HAP-1 (cell line): ENCODE measurements around the gene MAPRE2.
"Not testable (repeated sequence)": the region's sequence is repeated elsewhere in the genome, so short reads cannot be mapped to it uniquely, and the experiment has no call there.

Experiments
- DNase-seq, 2 experiments: peaks; one replicate each; pipeline ENCODE4 v3.0.0-alpha.2; 2016 to 2020; ENCODE audit warnings: low spot score in 2 of 2
- H3K27me3 ChIP-seq: fragments of 250-450 bp; sonication (Bioruptor Pico); 2 replicates; pipeline ENCODE4 v1.5.1; 2020; ENCODE audit warnings: low read depth, mild to moderate bottlenecking, moderate library complexity
- H3K36me3 ChIP-seq: fragments of 250-450 bp; sonication (Bioruptor Pico); replicated peaks from 2 replicates; pipeline ENCODE4 v1.5.1; 2020; ENCODE audit warnings: mild to moderate bottlenecking
- H3K4me1 ChIP-seq: fragments of 250-450 bp; sonication (Bioruptor Pico); 2 replicates; pipeline ENCODE4 v1.5.1; 2020; ENCODE audit warnings: mild to moderate bottlenecking
- H3K4me3 ChIP-seq: fragments of 250-450 bp; sonication (Bioruptor Pico); 2 replicates; pipeline ENCODE4 v1.5.1; 2020; ENCODE audit warnings: mild to moderate bottlenecking, moderate library complexity
- H3K9me3 ChIP-seq: fragments of 250-450 bp; sonication (Bioruptor Pico); 2 replicates; pipeline ENCODE4 v1.5.1; 2020; ENCODE audit warnings: mild to moderate bottlenecking, moderate library complexity
- in situ Hi-C: fragments of 300-500 bp; cut with MboI; formaldehyde crosslinking; loops from 3 replicates; pipeline ENCODE4 v1.14.3; 2020; ENCODE audit warnings: low sequenced_read_pairs, inconsistent platforms, mixed read lengths

MAPRE2 gene

DNA sequence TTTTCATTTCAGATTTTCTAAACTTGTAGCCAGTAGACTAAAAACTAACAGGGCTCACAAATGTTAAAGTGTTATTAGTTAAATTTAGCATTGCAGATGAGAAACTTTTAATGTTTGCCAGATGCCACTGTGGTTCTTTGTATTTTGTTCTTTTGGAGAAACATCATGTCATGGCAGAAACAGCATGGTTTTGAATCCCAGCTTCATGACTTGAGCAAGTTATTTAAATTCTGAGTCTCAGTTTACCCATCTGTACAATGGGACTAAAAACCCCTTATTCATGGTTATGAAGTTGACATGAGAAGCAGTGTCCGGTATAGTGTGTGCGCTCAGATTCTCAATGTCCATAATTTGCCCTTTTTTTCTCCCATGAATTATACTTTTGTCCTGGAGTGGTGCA, 56.5 kb downstream of the MAPRE2 start:
- Histone ChIP-seq H3K36me3 (no peaks in the 10 kb centered on the region; the same call in 1 of the 2 replicates), H3K27me3 (no peaks in the 10 kb centered on the region), H3K4me3 (no peak overlapping the region), H3K9me3 (no peaks in the 10 kb centered on the region), H3K4me1 (no peaks in the 10 kb centered on the region)
- no peak for DNase-seq
- in situ Hi-C loops, result no loop called here

DNA sequence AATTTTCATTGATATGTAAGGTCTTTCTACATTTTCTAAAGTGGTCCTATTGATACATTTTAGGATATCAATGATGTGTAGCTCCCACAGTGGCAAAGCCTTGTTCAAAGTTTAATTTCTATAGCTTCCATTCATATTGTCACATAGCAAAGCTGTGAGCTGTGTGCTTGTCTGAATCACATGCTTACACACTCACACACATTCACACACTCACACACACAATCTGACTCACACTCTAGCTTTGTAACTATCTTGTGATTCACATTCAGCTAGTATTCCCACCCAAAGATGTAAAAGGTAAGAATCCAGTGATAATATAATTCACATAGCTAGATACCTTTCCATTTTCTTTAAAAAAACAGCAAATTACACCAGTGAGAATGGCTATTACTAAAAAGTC, 58.7 kb downstream of the MAPRE2 start:
- no peaks in the 10 kb centered on the region; the same call in 1 of the 2 replicates for H3K36me3 ChIP-seq
- in situ Hi-C loops, result no loop called here
- H3K4me1 ChIP-seq, result no peaks in the 10 kb centered on the region
- no peaks in the 10 kb centered on the region for H3K9me3 ChIP-seq
- DNase-seq, result no peak
- H3K4me3 ChIP-seq, result no peak overlapping the region
- no peaks in the 10 kb centered on the region for H3K27me3 ChIP-seq

DNA sequence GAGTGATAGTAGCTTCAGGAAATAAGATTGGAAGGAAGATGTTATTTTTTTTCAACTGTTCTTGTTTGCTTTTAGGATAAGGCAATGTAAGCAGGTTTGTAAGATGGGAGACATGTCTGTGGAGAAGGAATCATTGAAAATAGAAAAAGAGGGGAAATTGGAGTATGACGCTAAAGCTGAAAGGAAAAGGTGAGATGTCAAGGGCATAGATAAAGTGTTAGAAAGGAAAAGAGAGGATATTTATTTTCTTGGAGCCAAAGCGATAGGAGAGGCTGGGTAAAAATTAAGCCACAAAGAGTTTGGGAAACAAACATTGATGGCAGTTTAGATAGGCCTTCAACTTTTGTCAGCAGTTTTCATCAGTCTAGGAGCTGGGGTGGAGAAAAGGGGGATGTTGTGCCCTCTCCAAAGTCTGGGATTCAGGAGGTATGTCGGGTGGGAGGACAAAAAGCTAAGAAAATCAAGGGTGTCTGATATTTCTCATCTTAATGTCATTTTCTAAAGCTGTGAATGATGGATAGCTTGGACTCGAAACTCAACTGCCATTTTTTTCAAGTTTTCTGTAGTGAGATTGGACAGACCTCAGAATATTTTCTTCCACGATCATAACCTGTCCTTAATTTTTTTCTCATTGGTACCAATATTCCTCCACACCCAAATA, 63.3 kb downstream of the MAPRE2 start:
- Histone ChIP-seq H3K4me1 (no peaks in the 10 kb centered on the region), H3K36me3 (no peaks in the 10 kb centered on the region; the same call in 1 of the 2 replicates), H3K27me3 (no peaks in the 10 kb centered on the region), H3K9me3 (no peaks in the 10 kb centered on the region), H3K4me3 (no peak overlapping the region)
- DNase-seq, result no peak
- in situ Hi-C loops, result no loop called here

DNA sequence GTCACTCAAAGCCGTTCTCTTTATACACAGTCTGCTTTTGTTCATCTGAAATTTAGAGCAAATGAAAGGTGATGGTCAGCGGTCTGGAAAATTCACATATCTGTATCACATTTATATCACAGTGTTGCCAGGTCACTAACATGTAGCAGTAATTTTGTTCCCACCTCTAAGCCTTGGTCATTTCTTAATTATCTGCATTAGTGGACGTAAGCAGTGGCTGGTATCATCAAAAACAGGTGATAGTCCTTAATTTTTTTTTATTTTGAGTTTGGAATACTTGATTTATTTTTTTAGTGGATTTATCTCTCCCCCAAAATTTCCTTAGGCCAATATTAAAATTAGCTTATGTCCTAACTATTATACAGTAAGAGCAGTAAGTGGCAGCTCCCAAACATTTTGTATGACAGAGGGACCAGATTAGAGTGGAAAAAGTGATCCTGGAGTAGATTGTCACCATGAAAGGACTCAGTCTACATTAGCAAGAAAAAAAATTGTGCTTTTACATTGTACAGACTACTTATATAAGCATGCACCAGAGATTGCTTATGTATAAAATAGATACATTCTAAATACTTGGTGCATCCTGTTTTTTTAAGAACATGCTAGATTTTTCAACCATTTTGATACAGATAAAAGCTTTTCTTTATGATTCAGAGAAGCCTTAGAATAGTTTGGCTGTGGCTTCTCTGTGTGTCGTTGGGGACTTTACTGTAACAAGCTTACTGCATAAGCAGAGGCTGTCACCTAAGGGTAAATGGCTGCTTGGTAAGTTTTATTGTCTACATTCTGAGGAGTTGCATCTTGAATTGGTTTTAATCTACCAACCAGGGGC, 65.0 kb downstream of the MAPRE2 start:
- H3K9me3 ChIP-seq, result no peaks in the 10 kb centered on the region
- no peak overlapping the region for H3K4me3 ChIP-seq
- no peaks in the 10 kb centered on the region for H3K4me1 ChIP-seq
- DNase-seq, result no peak
- no peaks in the 10 kb centered on the region for H3K27me3 ChIP-seq
- H3K36me3 ChIP-seq, result no peaks in the 10 kb centered on the region; the same call in 1 of the 2 replicates
- in situ Hi-C loops, result no loop called here

DNA sequence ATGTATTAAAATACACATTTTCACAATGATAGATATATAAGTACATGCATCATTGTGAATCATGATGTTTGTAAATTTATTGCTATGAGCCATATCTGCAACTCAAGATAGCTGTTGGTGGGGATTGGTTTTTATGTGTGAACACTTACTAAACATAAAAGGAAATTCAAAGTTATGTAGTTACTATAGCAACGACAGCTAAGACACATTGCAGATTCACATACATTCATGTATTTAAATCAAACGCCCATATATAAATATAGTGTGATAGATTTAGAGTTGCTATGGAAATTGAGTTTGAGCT, 65.6 kb downstream of the MAPRE2 start:
- no peaks in the 10 kb centered on the region for H3K9me3 ChIP-seq
- no peak for DNase-seq
- H3K4me3 ChIP-seq, result no peak overlapping the region
- H3K36me3 ChIP-seq, result no peaks in the 10 kb centered on the region; the same call in 1 of the 2 replicates
- no peaks in the 10 kb centered on the region for H3K27me3 ChIP-seq
- no peaks in the 10 kb centered on the region for H3K4me1 ChIP-seq
- in situ Hi-C loops, result no loop called here

DNA sequence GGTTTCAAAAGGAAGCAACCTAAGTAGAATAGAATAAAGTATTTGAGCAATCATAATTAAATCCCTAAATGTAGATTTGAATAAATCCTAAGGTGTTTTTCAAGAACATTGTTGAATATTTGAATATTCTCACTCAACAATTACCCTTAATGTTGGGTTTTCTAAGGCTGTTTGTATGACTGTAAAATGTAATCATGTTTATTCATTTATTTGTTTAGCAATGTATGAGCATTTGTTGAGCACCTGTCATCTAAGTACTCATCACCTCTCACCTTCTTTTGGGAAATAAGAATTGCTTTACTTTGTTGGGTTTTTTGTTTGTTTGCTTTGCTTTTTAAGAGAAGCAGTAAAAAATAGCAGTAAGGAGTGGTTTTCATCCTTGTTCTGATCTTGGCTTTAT, 66.0 kb downstream of the MAPRE2 start:
- Histone ChIP-seq H3K9me3 (no peaks in the 10 kb centered on the region), H3K4me1 (no peaks in the 10 kb centered on the region), H3K4me3 (no peak overlapping the region), H3K36me3 (no peaks in the 10 kb centered on the region; the same call in 1 of the 2 replicates), H3K27me3 (no peaks in the 10 kb centered on the region)
- in situ Hi-C loops, result no loop called here
- DNase-seq, result no peak

DNA sequence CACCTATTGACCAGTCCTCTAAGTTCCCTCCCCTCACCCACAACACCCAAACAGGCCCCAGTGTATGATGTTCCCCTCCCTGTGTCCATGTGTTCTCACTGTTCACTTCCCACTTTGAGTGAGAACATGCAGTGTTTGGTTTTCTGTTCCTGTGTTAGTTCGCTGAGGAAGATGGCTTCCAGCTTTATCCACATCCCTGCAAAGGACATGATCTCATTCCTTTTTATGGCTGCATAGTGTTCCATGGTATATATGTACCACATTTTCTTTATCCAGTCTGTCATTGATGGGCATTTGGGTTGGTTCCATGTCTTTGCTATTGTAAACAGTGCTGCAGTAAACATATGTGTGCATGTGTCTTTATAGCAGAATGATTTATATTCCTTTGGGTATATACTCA, 66.9 kb downstream of the MAPRE2 start:
- H3K4me3 ChIP-seq, H3K9me3 ChIP-seq, H3K36me3 ChIP-seq, DNase-seq, H3K27me3 ChIP-seq, H3K4me1 ChIP-seq, in situ Hi-C loops: not testable (repeated sequence)

DNA sequence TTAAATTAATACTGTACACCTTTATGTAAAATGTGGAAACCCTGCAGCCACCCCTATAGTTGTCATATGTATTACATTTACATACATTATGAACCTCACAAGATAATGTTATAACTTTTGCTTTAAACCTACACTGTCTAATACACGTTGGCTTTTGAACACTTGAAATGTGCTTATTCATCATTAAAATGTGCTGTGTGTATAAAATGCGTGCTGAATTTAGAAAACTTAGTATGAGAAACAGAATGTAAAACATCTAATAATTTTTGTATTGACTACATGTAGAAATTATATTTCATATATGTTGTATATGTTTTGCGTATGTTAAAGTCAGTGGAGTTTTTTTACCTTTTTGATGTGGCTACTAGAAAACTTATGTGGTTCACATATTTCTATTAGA, 68.8 kb downstream of the MAPRE2 start:
- Histone ChIP-seq H3K27me3 (no peaks in the 10 kb centered on the region), H3K9me3 (no peaks in the 10 kb centered on the region), H3K36me3 (no peaks in the 10 kb centered on the region), H3K4me3 (no peak overlapping the region), H3K4me1 (no peaks in the 10 kb centered on the region)
- DNase-seq, result no peak
- in situ Hi-C loops, result no loop called here

DNA sequence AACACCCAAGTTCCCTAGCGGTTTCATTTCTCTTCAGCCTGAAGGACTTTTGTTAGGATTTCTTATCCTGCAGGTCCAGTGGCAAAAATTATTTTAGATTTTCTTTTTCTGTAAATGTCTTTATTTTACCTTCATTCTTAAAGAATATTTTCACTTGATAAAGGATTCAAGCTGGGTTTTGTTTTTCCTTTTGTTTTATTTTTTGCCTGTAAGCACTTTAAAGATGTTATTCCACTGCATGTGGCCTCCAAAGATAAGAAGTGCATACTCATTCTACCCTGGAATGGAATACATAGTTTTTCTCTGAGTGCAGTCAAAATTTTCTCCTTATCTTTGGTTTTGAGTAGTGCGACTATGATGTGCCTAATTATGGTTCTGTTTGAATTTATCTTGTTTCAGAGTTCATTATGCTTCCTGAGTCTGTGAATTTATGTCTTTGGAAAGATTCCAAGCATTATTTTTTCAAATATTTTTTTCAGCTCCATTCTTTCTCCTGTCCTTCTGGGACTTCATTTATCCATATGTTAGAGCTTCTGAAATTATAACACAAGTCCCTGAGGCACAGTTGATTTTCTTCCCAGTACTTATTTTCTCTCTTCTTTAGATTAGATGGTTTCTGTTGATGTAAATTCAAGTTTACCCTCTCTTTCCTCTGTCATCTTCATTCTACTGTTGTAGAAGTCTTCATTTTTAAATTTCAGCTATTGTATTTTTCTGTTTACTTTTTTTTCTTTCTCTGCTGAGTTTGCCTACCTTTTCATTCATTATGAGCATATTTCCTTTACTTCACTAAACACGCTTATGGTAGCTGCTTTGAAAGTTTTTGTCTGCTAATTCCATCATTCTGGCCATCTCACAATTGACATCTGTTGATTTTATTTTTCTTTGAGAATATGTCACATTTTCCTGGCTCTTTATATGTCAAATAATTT, 69.6 kb downstream of the MAPRE2 start:
- no peak for DNase-seq
- Histone ChIP-seq H3K4me1 (no peaks in the 10 kb centered on the region), H3K4me3 (no peak overlapping the region), H3K27me3 (no peaks in the 10 kb centered on the region), H3K9me3 (no peaks in the 10 kb centered on the region), H3K36me3 (no peaks in the 10 kb centered on the region)
- in situ Hi-C loops, result no loop called here

DNA sequence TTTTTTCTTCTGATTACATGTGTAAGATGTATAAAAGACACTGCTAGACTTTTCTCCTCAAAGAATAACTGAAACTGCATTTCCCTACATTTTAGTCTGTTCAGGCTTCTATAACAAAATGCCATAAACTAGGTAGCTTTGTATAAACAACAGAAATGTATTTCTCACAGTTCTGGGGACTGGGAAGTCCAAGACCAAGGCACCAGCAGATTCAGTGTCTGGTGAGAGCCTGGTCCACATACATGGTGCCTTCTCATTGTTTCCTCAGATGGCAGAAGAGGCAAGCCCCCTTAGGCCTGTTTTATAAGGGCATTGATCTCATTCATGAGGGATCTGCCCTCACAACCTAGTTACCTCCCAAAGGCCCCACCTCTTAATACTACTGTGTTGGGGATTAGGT, 71.5 kb downstream of the MAPRE2 start:
- H3K36me3 ChIP-seq, result no peaks in the 10 kb centered on the region
- no peaks in the 10 kb centered on the region for H3K9me3 ChIP-seq
- no peaks in the 10 kb centered on the region for H3K27me3 ChIP-seq
- H3K4me3 ChIP-seq, result no peak overlapping the region
- DNase-seq, result no peak
- in situ Hi-C loops, result no loop called here
- H3K4me1 ChIP-seq, result no peaks in the 10 kb centered on the region

DNA sequence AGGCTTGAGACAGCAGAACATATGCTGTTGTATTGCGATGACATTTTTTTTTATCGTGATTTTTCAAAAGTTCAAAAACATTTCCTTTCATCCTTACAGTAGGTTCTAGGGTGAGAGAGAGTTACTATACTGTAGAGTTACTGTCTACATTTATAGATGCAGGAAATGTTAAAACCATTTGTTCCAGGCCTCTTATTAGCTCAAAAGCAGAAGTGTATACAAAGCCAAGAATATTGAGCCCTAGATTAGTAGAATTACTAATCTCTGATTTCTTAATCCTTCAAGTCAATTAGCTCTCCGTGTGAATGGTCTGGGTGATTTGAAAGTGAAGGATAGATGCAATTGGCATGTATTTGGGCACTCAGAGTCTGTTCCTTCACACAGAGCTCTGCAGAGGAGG, 73.1 kb downstream of the MAPRE2 start:
- H3K4me3 ChIP-seq, result no peak overlapping the region
- no peak for DNase-seq
- H3K36me3 ChIP-seq, result no peaks in the 10 kb centered on the region
- no peaks in the 10 kb centered on the region for H3K4me1 ChIP-seq
- in situ Hi-C loops, result no loop called here
- H3K27me3 ChIP-seq, result no peaks in the 10 kb centered on the region
- no peaks in the 10 kb centered on the region for H3K9me3 ChIP-seq

DNA sequence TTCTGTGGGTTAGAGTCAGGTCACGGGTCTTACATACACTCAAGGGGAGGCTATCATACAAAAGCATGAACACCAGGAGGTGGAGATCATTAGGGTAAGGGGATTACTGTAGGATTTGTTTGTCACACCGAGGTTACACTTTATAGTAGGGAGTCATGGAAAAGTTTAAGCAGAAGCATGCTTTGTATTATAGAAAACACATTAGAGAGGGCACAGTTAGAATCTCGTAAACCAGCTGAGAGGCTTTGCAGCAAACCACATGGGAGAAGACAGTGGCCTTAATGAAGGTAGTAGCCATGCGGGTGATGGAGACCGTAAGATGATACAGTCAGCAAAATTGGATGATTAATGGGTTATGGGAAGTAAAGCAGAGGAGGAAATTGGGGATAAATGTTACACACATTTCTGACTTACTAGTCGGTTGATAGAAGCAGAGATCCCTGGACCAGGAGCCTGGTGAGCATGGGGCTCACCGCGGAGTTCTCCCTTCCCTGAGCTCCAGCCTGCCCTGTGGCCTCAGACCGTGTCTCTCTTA, 75.6 kb downstream of the MAPRE2 start:
- in situ Hi-C loops, result no loop called here
- Histone ChIP-seq H3K4me3 (no peak overlapping the region), H3K36me3 (no peaks in the 10 kb centered on the region), H3K27me3 (no peaks in the 10 kb centered on the region), H3K4me1 (no peaks in the 10 kb centered on the region), H3K9me3 (no peaks in the 10 kb centered on the region)
- no peak for DNase-seq

DNA sequence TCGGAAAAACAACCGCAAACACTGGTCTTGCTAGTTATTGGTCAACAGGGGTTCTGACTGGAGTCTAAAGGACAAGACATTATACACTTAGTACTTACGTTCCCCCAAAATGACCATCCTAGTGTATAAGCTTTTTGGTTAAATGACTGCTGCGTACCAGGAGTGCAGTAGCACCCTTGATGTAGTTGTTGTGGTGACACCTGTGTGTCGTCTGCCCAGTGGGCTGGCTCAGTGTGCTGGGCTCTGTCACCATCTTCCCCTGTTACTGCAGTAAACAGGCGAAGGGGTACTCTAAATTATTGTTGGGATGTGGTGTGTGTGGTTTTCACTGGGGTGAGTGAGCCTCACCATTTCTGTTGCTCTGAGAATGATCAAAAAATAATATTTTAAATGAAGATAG, 76.2 kb downstream of the MAPRE2 start:
- H3K4me1 ChIP-seq, result no peaks in the 10 kb centered on the region
- no peaks in the 10 kb centered on the region for H3K27me3 ChIP-seq
- DNase-seq, result no peak
- no peaks in the 10 kb centered on the region for H3K36me3 ChIP-seq
- H3K4me3 ChIP-seq, result no peak overlapping the region
- no peaks in the 10 kb centered on the region for H3K9me3 ChIP-seq
- in situ Hi-C loops, result no loop called here
